Measurements from ENCODE around the gene RAN. TPM values are rescaled to one million over a fixed set of nuclear protein-coding genes. Genes with fewer than 3 reads are reported as not detected.
"Not testable (repeated sequence)": the region's sequence is repeated elsewhere in the genome, so short reads cannot be mapped to it uniquely, and the experiment has no call there.

Gene RAN
- total and polyA plus RNA-seq, 7 donors, result 302 to 1,341 (median 369) TPM

GRCh38 chr12:130879212-130879686, 7.4 kb downstream of the RAN start:
- Histone ChIP-seq H3K4me3 (no peak overlapping the region), H3K4me1 (peaks cover 3% of the 10 kb centered on the region), H3K9me3 (no peaks in the 10 kb centered on the region), H3K36me3 (ENCODE audit: insufficient read depth in 1 of 2, low read depth in 1 of 2) (peaks cover 5 to 34% of the 10 kb centered on the region in 2 donors), H3K27me3 (ENCODE audit: insufficient read depth in 3 of 3, low read length in 2 of 3) (no peaks in the 10 kb centered on the region), H3K27ac (no peak overlapping the region)
- DNase-seq (no peak), ATAC-seq (peak in 1 of 4 donors; percentile 39)
- WGBS, 3 donors, result 82 to 85% (median 84%) methylated on average over 13 of the region's 13 CpGs
- TF ChIP-seq CTCF (IDR thresholded peaks at IDR 0.05), result no peak
- intact Hi-C loops (cut with DNase I), result no loop called here

DNA sequence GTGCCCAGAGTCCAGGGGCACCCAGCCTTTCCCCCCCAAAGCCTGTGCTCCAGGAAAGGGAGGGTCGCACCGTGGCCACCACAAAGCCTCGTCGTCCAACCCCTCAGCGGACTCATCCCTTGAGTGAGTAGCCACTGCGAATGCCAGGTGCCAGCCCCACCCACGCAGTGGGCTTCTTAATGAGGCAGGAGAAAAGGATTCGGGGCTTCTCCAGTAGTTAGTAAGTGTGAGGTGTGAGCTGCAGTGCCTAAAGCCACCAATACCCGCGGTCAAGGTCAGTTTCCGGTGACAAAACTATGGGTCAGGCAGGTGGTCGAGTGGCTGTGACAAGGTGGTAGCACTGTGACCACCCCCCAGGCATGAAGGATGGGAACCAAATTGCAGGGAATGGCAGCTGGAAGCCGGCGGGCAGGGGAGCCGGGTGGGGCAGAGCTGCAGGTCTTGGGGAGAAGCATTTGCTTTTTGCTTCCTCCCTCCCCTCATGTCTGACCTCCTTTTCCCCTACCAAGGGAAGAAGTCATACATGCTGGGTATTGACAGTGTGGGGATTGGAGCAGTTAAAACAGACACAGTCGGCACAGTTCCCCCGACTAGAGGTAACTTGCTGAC, 8.0 kb downstream of the RAN start:
- H3K4me3 ChIP-seq, result peak overlapping the region; percentile 18
- H3K27me3 ChIP-seq (ENCODE audit: insufficient read depth in 3 of 3, low read length in 2 of 3), result no peaks in the 10 kb centered on the region
- 39 to 59% (median 48%) methylated on average over 17 of the region's 17 CpGs for WGBS, 3 donors
- ATAC-seq (no peak), DNase-seq (no peak)
- TF ChIP-seq CTCF (IDR thresholded peaks at IDR 0.05), result no peak
- intact Hi-C loops (cut with DNase I), result no loop called here
- H3K9me3 ChIP-seq, result no peaks in the 10 kb centered on the region
- no peaks in the 10 kb centered on the region for H3K4me1 ChIP-seq
- H3K27ac ChIP-seq, result no peak overlapping the region
- peaks cover 0 to 28% of the 10 kb centered on the region in 2 donors for H3K36me3 ChIP-seq (ENCODE audit: insufficient read depth in 1 of 2, low read depth in 1 of 2)

DNA sequence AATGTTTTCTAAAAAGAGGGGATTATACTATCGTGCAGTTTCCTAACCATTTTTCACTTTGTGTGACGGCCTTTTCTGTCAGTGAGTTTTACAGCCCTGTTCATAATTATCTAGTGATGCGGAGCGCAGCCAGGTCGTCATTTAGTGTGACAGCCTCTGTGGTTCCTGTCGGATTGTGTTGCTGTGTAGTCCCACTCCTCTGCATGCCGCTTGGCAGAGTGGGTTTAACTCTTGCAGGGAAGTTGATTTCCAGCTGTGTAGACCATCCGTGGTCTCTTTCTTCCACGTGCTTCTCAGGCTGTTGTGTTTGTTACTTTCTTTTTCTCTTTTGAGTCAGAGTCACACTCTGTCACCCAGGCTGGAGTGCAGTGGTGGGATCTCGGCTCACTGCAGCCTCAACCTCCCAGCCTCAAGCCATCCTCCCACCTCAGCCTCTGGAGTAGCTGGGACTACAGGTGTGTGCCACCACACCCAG, 8.6 kb downstream of the RAN start:
- Histone ChIP-seq H3K27ac (no peak overlapping the region), H3K9me3 (no peaks in the 10 kb centered on the region), H3K4me3 (peak overlapping the region; percentile 18), H3K27me3 (ENCODE audit: insufficient read depth in 3 of 3, low read length in 2 of 3) (no peaks in the 10 kb centered on the region), H3K4me1 (no peaks in the 10 kb centered on the region), H3K36me3 (ENCODE audit: insufficient read depth in 1 of 2, low read depth in 1 of 2) (peaks cover 0 to 22% of the 10 kb centered on the region in 2 donors)
- ATAC-seq (no peak), DNase-seq (no peak)
- TF ChIP-seq CTCF (IDR thresholded peaks at IDR 0.05), result no peak
- intact Hi-C loops (cut with DNase I), result no loop called here
- 22 to 31% (median 25%) methylated on average over 10 of the region's 10 CpGs for WGBS, 3 donors

- no peak for DNase-seq
- Histone ChIP-seq H3K27ac (no peak overlapping the region), H3K36me3 (ENCODE audit: insufficient read depth in 1 of 2, low read depth in 1 of 2) (peaks cover 0 to 16% of the 10 kb centered on the region in 2 donors), H3K27me3 (ENCODE audit: insufficient read depth in 3 of 3, low read length in 2 of 3) (no peaks in the 10 kb centered on the region), H3K4me1 (no peaks in the 10 kb centered on the region), H3K4me3 (no peak overlapping the region), H3K9me3 (no peaks in the 10 kb centered on the region)
- no peak for TF ChIP-seq CTCF (IDR thresholded peaks at IDR 0.05)
- intact Hi-C loops (cut with DNase I), result no loop called here
- WGBS, 3 donors, result 85 to 90% (median 87%) methylated on average over 5 of the region's 5 CpGs
- no peak for ATAC-seq
These were observed 9.2 kb downstream of the RAN start for GRCh38 chr12:130881046-130881445.

DNA sequence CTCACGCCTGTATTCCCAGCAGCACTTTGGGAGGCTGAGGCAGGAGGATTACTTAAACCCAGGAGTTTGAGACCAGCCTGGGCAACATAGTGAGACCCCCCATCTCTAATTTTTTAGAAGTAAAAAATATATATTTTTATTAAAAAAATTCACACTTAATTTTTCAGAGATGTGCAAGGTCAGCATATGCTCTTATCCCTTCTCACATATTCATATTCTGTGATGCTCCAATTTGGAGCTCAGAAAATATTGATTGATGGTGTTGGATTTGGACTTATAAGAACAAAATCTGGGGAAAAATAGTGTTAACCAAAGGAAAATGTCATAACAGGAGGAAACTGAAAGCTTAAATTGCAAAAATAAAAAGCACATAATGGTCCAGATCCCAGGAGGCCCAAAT, 9.7 kb downstream of the RAN start:
- Histone ChIP-seq H3K27ac (no peak overlapping the region), H3K27me3 (ENCODE audit: insufficient read depth in 3 of 3, low read length in 2 of 3) (no peaks in the 10 kb centered on the region), H3K4me1 (no peaks in the 10 kb centered on the region), H3K36me3 (ENCODE audit: insufficient read depth in 1 of 2, low read depth in 1 of 2) (peaks cover 0 to 11% of the 10 kb centered on the region in 2 donors), H3K4me3 (no peak overlapping the region), H3K9me3 (no peaks in the 10 kb centered on the region)
- whole genome bisulfite sequencing, 3 donors, result 93 to 97% (median 93%) methylated on average over 1 of the region's 1 CpG
- ATAC-seq (no peak), DNase-seq (no peak)
- intact Hi-C loops (cut with DNase I), result no loop called here
- TF ChIP-seq CTCF (IDR thresholded peaks at IDR 0.05), result no peak

DNA sequence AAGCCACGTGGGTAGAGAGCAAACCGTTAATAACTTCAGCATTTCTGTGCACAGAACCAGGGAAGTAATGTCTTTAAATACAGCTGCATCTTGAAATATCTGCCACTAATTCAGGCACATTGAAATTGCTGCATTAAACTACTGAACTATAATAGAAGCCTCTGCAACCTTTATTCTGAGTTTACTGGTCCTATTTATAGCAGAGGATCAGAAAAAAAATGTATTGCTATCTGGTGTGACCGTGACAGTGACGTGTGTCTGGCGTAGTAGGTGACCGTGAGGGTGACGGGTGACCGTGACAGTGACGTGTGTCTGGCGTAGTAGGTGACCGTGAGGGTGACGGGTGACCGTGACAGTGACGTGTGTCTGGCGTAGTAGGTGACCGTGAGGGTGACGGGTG, 15.3 kb downstream of the RAN start:
- DNase-seq; H3K4me1 ChIP-seq; H3K4me3 ChIP-seq; ATAC-seq; H3K36me3 ChIP-seq (ENCODE audit: insufficient read depth in 1 of 2, low read depth in 1 of 2); intact Hi-C loops (cut with DNase I); H3K27me3 ChIP-seq (ENCODE audit: insufficient read depth in 3 of 3, low read length in 2 of 3); H3K9me3 ChIP-seq; H3K27ac ChIP-seq: not testable (repeated sequence)
- WGBS, 3 donors, result 82 to 86% (median 84%) methylated on average over 9 to 11 of the region's 17 CpGs
